GM18511 (cell line): ENCODE data around the gene EOLA2.
"Not testable (repeated sequence)": the region's sequence is repeated elsewhere in the genome, so short reads cannot be mapped to it uniquely, and the experiment has no call there.

Experiments used
- ATAC-seq: cut with Tn5 transposase; IDR thresholded peaks from one replicate; pipeline ENCODE4 v1.9.1; 2021; ENCODE audit warnings: mild to moderate bottlenecking, moderate library complexity; ENCODE audit not compliant: unreplicated experiment

EOLA2 gene

DNA sequence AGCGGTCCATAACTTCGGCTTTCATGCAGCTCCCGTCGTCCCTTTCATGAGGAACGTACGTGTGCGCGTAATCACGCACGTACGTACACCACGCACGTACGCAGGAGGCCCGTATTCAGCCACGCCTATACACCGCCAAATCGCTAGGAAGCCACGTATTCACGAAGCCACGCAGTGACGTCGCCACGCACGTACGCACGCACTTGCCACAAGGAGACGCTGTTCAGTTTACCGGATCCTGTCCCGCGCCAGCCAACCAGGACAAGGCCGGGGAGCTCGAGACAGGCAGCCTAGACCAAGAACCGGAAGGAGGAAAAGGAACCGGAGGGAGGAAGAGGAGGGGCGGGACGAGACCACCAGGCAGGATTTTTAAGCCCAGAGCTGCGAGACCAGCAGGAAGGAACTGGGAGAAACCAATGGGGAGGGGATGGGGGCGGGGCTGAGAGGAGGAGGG lies at the start of gene EOLA2:
Gene EOLA2 (minus strand): TSS at position 65 of the 454 bp plus-strand sequence. CDS start 4,617 bp downstream, outside the sequence.
- peak; percentile 69 for ATAC-seq

DNA sequence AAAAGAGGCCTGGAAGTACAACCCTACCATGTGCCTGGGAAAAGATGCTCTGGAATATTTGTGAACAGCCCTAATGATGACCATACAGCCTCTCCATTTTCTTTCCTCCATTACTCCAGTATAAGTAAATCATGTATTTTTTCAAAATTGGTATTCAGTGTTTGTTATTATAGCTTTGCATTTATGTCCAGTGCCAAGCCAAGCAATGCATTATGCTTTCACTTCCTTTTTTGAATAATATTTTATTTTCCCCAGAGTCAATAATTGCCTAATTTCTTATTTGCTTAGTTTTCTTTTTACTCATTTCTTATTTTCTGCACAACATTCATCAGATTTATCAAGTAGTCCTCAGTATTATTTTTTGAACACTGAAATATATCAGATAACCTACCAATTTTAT lies 49.3 kb upstream of the EOLA2 start:
- ATAC-seq, result peak; percentile 87

DNA sequence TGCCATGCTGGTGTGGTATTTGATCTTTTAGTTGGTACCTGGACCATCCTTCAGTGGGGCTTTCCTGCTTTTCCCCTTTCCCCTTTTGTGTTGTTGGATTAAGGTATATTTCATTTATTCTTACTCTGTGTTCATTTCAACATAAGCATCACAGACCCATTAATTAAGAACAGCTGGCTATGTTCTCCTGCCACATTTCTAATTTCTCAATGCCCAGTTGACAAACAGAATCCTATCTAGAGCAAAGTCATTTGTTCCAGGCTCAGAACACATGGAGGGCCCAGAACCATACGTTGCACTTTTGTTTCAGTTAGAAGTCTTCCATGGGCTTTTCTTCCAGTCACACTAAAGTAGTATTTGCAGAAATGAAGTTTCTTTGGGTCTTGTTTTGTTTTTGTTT lies 46.1 kb upstream of the EOLA2 start:
- ATAC-seq, result no peak

DNA sequence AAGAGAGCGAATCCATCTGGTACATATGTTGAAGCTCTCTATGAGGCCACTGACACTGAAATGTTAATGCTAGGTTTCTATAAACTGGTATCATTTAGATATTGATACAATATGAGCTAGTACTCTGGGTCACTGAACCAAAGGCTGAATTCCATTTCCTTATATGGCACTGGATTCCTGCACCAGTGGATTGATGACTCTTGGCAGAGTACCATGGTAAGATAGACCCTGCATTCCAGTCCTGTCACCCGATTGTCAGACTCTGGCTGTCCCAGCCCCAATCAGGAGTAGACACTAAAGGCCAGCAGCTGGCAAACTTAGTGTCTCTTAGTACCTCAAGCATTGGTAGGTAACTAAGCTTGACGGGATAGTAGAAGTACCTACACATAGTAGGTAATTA lies 44.0 kb upstream of the EOLA2 start:
- ATAC-seq, result no peak

DNA sequence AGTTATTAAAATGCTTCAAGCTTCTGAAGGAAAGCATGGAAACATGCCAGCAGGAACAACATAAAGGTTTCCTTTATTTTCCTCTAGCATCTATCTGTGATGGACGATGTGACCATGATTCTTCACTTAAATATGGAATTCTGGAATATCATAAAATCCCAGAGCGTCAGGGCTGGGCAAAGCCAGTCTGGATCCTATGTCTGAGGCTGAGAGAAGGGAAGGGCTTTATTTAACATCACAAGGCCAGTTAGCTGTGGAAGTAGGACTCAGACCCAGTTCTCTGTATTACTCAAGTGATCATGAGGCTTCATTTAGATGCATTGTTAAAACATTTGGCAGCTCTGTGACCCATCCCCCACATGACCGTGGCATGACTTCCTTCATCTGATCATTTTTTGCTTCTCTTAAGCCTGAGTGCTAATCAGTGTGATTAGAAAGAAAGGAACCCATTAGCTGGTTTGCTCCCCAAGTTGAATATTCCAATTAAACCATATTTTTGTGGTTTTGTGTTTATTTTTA lies 40.9 kb upstream of the EOLA2 start:
- ATAC-seq, result no peak

DNA sequence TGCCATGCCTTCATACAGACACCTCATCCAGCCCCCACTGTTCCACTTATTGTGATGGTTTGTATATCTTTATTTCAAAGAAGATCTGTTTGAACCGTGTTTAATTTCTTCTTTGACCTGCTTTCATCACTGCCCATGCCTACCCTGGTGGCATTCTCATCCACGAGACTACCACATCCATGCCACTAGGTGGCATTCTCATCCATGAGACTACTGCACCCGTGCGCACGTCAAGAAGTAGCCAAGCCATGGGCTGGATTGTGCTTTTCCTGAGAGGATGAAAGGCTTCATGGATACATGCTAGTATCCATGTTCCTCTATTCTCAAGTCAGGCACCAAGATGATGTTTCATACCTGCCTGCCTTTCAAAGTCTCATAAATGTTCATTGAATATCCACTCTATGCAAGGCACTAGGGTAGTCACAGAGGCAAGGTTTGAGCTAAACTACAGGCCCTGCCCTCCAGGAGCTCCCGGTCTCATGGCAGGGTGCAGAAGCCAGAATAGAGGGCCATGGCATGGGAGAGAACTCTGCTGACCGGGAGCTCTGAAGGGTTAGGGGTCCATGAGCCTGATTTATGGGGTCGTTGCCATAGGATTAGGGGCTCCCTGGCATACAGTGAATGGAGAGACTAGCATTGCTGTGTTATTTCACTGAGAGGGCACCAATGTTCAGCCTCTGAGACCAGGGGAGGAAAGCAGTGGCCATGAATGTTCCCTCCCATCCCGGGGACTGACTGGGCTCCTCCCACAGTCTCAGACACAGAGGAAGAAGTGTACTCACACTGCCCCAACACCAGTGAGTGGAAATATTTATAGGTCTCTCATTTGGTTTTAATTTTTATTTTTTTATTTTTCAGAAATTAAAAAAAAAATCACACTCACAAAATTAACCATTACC lies 24.8 kb upstream of the EOLA2 start:
- peak; percentile 87 for ATAC-seq

DNA sequence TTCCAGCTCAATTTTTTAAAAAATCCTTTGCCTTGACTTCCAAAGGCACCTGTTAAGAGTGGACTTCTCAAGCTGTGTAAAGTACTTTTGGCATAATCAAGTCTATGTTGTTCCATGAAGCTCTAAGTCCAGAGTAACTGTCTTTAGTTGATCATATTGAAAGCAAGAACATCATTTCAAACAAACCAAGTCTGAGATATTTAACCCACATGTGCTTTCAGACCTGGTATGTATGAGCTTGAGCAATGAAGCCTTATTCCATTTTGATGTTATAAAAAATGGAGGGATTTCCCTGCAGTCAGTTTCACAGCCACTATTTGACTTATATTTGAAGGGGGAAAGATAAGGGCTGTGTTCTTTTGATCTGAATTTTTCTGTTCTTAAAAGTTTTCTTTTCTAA lies 23.7 kb upstream of the EOLA2 start:
- no peak for ATAC-seq

DNA sequence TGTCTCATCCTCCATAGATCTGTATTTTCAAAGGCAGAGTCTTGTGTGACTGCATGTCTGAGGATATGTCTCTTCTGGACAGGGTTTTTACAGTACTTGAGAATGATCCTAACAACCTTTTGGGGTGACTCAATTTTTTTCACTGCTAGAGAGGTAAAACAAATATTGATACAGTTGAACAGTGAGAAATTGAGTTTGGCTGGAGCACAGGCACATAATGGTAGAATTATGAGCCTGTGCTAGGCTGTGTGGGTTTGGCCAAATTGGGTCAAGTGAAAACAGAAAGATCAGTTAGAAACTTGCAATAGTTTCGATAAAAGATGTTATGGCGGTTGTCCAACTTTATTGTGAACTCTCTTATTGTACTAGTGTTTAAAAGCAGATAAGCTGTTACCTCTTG lies 23.3 kb upstream of the EOLA2 start:
- ATAC-seq, result no peak

DNA sequence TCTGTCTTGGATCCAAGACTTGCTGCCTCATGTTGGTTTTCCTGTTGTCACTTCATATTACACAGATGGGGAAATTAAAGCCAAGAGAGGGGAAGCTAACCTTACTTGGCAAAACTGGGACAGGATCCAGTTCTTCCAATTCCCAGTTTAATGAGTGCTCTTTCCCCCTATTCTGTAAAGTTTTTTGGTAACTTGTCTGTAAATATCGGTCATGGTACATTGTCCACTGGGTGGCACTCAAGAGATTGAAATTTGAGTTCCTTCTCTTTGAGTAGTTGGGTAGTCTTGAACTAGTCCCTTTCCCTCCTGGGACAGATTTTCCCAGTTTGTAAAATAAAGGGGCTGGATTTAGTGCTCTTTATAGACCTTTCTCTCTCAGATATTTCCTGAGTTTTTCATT lies 12.4 kb upstream of the EOLA2 start:
- ATAC-seq, result no peak

DNA sequence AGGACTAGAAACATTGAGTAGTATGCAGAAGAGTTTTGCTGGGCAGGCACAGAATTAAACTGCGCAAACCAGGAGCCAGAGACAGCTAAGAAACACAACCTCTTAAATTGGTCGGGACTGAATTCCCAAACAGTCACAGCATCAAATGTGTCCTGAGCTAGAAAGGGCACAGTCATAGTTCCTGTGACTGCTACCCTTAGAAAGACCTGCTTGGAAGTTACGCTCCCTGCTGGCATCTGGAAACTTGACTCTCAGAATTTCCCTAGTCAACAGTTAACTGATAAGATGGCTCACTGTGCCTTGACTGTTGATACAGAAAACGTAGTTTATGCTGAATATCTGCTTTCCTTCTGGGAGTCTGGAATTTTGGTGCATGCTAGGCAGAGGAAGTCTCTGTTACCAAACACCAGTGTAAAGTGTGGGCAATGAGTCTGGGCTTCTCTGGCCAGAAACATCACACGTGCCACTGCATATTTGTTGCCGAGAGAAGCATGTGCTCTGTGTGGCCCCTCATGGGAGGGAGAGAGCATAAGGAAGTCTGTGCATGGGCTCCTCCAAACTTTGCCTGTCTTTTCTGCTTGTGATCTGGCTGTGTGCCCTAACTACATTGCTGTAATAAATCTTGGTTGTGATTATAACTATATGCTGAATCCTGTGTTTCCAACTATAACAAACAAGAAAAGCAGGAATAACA lies 11.6 kb upstream of the EOLA2 start:
- ATAC-seq, result no peak

DNA sequence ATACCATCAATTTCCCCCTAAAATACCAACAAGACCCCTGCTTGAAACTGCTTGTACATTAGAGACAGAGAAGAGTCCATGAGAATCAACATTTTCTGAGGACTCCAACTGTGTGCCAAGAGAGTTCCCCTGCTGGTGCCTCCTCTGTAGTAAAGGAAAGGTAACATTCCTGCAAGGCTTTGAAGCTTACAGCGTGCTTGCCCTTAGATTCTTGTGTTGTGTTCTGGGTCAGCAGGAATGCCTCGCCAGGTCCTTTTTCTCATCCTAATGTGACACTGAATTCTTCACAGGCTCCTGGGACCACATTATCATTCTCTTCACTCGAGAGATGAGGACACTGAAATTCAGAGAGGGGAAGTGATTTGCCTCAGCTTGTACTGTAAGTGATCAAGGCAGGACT lies 9.7 kb upstream of the EOLA2 start:
- ATAC-seq, result no peak

DNA sequence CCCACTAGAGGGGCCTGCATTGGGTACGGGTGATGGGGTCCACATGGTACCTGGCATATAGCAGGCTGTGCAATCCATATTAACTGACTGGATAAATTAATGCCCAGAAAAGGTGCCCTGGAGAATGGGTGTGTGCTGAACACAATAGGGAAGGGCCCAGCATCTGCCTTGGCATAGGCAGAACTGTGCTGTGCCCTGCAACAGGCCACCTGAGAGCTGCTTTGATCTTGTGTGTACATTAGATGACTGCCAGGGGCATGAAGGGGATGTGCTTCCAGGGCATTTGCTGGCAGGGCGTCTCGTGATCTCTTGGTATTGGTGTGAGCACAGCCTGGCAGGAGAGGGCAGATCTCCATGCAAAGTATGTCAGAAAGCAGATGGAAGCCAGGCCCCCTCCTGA lies 8.6 kb upstream of the EOLA2 start:
- not testable (repeated sequence) for ATAC-seq

DNA sequence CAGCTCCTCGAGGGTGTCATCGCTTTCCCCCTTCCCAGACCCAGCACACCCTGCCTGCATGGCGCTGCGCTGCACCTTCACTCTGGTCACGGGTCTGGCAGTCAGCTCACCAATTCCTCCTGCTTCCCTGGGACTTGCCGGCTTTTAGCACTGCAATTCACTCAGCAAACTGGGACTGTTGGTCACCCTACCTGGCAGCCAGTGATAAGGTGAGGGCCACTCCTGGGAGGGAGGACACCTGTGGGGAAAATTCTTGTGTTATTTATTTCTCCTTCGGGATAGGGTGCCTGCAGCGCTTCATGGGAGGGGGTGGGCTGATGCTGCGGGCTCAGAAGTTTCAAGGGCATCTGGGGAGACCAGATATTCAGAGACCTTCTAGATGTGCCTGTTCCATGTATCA lies 7.5 kb upstream of the EOLA2 start:
- ATAC-seq, result not testable (repeated sequence)

DNA sequence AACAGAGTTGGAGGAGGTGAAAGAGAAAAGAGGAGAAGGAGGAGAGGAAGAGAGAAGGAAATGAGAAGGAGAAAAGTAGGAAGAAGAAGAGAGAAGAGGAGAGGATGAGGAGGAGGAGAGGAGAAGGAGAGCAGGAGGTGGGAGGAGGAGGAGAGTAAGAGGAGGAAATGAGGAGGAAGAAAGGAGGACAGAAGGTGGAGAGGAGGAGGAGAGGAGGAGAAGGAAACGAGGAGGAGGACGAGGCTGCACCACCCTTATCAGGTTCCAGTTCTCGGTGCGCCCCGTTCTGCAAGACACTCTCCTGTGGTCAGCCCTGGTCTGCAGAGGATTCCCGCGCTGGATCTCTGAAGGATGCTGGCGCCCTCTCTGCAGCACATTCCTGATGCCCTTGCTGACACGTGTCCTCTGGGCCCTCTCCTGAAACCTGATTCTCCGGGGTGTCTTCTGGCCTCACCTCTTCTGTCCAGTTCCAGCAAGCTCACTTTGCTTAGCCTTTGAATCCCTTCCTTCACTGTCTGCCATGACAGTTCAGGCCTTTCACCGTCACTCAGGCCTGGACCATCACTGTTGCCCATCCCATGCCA lies 6.9 kb upstream of the EOLA2 start:
- ATAC-seq, result not testable (repeated sequence)

DNA sequence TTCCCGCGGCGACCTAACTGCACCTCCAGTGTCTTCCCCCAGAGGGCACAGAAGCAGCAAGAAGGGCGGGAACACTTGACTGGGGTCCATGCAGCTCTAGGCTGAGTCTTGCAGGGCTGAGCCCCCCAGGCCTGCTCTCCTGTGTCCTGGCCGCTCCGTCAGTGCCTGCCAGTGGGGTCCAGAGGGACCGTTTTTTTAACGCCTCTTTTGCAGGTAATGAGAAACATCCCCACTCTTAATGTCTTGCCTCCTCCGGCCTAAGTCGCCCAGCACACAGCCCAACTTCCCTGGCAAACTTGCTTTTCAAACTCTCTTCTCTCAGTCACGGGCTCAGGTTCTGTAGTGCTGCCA lies 2.4 kb upstream of the EOLA2 start:
- ATAC-seq, result not testable (repeated sequence)

DNA sequence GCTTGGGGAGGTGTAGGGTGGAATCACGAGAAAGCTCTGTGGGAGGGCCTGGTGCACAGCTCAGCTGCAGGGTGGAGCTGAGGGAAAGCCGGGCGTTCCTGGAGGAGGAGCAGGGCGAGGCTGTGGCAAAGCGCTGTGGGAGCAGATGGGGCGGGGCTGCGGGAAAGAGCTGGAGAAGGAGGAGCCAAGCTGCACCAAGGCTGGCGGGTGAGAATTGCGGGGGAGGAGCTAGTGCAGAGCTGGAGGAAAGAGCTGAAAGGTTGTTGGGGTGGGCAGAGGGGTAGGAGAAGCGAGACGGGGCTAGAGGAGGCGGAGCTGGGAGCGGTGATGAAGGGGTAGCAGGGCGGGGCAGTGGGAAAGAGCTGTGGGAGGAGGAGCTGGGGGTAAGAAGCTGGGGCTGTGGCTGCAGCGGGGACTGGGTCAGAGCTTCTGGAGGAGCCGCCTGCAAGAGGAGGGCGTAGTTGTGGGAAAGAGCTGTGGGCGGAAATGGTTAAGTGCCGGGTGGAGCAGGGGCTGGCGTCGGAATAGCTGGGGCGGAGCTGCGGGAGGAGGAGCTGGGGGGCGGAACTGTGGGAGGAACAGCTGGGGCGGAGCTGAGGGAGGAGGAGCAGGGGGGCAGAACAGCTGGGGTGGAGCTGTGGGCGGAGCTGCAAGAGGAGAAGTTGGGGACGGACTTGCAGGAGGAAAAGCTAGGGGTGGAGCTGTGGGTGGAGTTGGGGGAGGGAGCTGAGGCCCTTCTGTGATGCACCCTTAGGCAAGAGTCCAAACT lies 1.8 kb upstream of the EOLA2 start:
- ATAC-seq, result peak; percentile 52

DNA sequence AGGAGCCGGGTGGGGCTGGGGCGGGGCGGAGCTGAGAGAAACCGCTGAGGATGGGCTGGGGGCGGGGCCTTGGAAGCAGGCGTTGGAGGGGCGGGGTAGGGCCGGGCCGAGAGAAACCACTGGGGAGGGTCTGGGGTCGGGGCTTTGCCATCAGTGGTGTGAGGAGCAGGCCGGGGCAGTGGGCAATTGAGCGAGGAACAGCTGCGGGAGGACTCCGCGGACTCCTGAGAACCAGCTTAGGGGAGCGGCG lies 1.3 kb upstream of the EOLA2 start:
- peak; percentile 15 for ATAC-seq

DNA sequence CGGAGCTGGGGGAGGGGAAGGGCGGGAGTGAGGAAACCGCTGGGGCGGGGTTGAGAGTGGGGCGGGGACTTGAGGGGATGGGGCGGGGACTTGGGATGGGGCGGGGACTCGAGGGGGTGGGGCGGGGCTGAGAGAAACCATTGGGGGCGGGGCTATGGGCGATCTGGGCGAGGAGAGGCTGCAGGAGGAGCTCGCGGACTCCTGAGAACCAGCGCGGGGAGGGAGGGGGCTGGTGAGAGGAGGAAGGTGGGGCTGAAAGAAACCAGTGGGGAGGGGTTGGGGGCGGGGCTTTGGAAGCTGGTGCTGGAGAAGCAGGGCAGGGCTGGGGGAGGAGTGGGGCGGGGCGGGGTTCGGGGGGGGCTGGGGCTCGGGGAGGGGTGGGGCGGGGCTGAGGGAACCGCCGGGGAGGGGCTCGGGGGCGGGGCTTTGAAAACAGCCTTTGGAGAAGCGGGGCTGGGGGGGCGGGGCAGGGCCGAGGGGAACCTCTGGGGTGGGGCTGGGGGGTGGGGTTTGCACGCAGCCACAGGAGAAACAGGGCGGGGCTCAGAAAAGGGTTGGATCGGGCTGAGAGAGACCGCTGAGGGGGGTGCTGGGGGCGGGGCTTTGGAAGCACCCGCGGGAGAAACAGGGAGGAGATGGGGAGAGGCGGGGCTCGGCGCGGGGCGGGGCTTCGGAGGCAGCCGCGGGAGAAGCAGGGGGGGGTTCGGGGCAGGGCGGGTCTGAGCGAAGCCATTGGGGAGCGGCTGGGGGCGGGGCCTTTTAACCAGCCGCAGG lies 777 bp upstream of the EOLA2 start:
- ATAC-seq, result no peak

DNA sequence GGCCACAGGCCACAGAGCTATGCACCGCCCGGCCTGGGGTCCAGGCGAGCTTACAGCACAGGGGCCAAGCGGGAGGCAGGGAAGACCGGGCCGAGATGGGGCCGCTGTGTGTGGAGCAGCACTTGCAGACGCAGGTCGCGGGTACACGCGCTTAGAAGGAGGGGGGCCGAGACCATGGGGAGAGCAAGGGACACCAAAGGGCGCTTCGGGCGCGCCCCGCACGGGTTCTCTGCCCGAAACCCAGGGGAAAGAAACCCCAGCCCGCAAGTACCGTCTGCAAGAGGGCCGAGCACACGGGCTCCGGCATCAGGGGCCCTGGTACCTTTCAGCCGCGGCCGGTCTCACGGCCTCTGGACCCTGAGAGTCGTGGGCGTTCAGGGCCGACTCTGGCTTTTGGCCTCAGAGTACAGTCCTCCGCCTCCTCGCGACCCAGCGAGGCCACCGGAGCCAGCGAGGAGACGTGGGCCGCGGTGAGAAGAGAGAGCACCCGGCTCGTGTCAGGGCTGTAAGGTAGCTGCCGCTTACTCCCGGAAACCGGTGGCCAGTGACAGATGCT lies 342 bp downstream of the EOLA2 start:
- peak; percentile 1 for ATAC-seq

DNA sequence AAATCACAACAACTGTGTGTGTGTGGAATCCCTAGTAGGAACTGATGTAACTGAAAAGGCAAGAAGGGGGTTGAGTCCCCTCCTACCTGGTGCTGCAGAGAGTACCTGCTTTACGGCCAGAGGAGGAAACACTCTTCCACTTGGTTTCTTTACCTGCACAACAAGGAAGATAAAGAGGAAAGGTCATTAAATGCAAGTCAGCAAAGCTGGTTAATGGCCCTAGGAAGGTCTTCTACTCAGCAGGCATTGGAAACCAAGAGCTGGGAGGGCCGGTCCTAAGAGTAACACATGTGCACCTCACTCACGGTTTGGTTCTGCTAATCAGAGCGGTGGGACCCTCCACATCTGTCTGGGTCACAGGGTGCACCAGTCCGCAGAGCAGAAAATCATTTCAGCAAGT lies 963 bp downstream of the EOLA2 start:
- ATAC-seq, result not testable (repeated sequence)
